K562 (cell line): ENCODE measurements around the gene EVA1B. TPM values are rescaled to one million over a fixed set of nuclear protein-coding genes. Genes with fewer than 3 reads are reported as not detected.

Source experiments
- ARID2 ChIP-seq: fragments of 450-650 bp; IDR thresholded peaks from 2 replicates; pipeline ENCODE4 v1.6.1; 2017; ENCODE audit warnings: antibody characterized with exemption, mild to moderate bottlenecking
- BRCA1 ChIP-seq, 2 experiments: fragments of 450-650 bp in 1 of 2; sonication (generic) in 1 of 2; formaldehyde crosslinking in 1 of 2; IDR thresholded peaks; 2 replicates each; pipeline versions ENCODE4 v1.5.0 to v1.6.1; 2017 to 2020; ENCODE audit warnings: mild to moderate bottlenecking in 1 of 2, missing genetic modification reagents in 1 of 2
- FOXA3 ChIP-seq, 2 experiments: fragments of 450-650 bp in 1 of 2; sonication (generic) in 1 of 2; formaldehyde crosslinking; IDR thresholded peaks in 1 of 2; conservative IDR thresholded peaks in 1 of 2; 2 replicates each; pipeline versions ENCODE4 v1.4.0 to v1.8.0; 2020 to 2022; ENCODE audit warnings: mild to moderate bottlenecking in 2 of 2, missing genetic modification reagents in 1 of 2
- FOXK1 ChIP-seq: sonication (generic); formaldehyde crosslinking; IDR thresholded peaks from 2 replicates; pipeline ENCODE4 v1.8.0; 2022; ENCODE audit warnings: missing genetic modification reagents, mild to moderate bottlenecking, borderline replicate concordance
- HNRNPLL ChIP-seq: fragments of 200-400 bp; formaldehyde crosslinking; IDR thresholded peaks from 2 replicates; pipeline ENCODE4 v1.6.1; 2017; ENCODE audit warnings: low read length, low read depth, mild to moderate bottlenecking; ENCODE audit not compliant: poor library complexity, severe bottlenecking
- IRF1 ChIP-seq: sonication (generic); formaldehyde crosslinking; IDR thresholded peaks from 2 replicates; pipeline ENCODE4 v1.8.0; 2022; ENCODE audit warnings: missing genetic modification reagents, mild to moderate bottlenecking, borderline replicate concordance
- KLF1 ChIP-seq: fragments of 450-650 bp; IDR thresholded peaks from 2 replicates; pipeline ENCODE4 v1.6.1; 2016; ENCODE audit warnings: missing genetic modification characterization, missing compliant biosample characterization
- MYNN ChIP-seq, 2 experiments: sonication (generic); formaldehyde crosslinking in 1 of 2; IDR thresholded peaks; 2 replicates each; pipeline versions ENCODE4 v1.5.0 to v1.6.1; 2016 to 2020; ENCODE audit warnings: antibody characterized with exemption in 1 of 2, missing genetic modification reagents in 1 of 2
- PHB ChIP-seq: fragments of 250-450 bp; sonication (Bioruptor Pico); IDR thresholded peaks from 2 replicates; pipeline ENCODE4 v1.5.0; 2021
- RBM22 ChIP-seq: fragments of 200-400 bp; formaldehyde crosslinking; IDR thresholded peaks from 2 replicates; pipeline ENCODE4 v1.6.1; 2018; ENCODE audit warnings: low read length, low read depth; ENCODE audit not compliant: poor library complexity, severe bottlenecking
- TAF9B ChIP-seq: fragments of 450-650 bp; IDR thresholded peaks from 2 replicates; pipeline ENCODE4 v1.6.1; 2018; ENCODE audit warnings: mild to moderate bottlenecking; ENCODE audit not compliant: partially characterized antibody
- ZNF140 ChIP-seq: fragments of 250-450 bp; sonication (Bioruptor Pico); IDR thresholded peaks from 2 replicates; pipeline ENCODE4 v1.8.0; 2021; ENCODE audit warnings: moderate library complexity, mild to moderate bottlenecking, inconsistent platforms
- ZNF277 ChIP-seq: fragments of 250-450 bp; sonication (Bioruptor Pico); IDR thresholded peaks from 2 replicates; pipeline ENCODE4 v1.8.0; 2022; ENCODE audit warnings: inconsistent platforms, mild to moderate bottlenecking, moderate library complexity, borderline replicate concordance
- ZNF354B ChIP-seq: fragments of 250-450 bp; sonication (Bioruptor Pico); IDR thresholded peaks from 2 replicates; pipeline ENCODE4 v1.4.0; 2020
- ZNF766 ChIP-seq: fragments of 200-800 bp; sonication (Bioruptor generic); conservative IDR thresholded peaks from 2 replicates; pipeline ENCODE4 v1.6.1; 2016; ENCODE audit warnings: missing genetic modification characterization, missing compliant biosample characterization
- ZSCAN32 ChIP-seq: fragments of 450-650 bp; formaldehyde crosslinking; IDR thresholded peaks from 2 replicates; pipeline ENCODE4 v1.4.0; 2020; ENCODE audit warnings: mild to moderate bottlenecking, moderate library complexity
- polyA plus RNA-seq, 8 experiments: library from polyadenylated mRNA; depleted of rRNA in 4 of 8; stranded (reverse) in 5 of 8; unstranded in 3 of 8; fragments of >200 nt; fragmentation: Nextera tagmentation in 2 of 8; fragmentation: Illumina TruSeq in 1 of 8; extraction: Ambion mirVana in 2 of 8; extraction: Trizol in 1 of 8; gene quantifications; 2 replicates each; pipeline versions ENCODE4 v1.2.1 to v1.2.3, GENCODE V29; 2011 to 2014; ENCODE audit warnings: inconsistent platforms in 1 of 8, missing spikeins in 1 of 8
- total RNA-seq, 7 experiments: library from RNA; depleted of rRNA in 6 of 7; stranded (reverse); fragments of >200 nt in 6 of 7; fragmentation: Illumina TruSeq in 2 of 7; extraction: Trizol in 2 of 7; gene quantifications; 2 replicates each; pipeline versions ENCODE4 v1.2.1 to v1.2.3, GENCODE V29; 2011 to 2021; ENCODE audit warnings: low replicate concordance in 1 of 7
- TF ChIP-seq, protein P1 (sequence below): fragments of 450-650 bp; IDR thresholded peaks from 2 replicates; pipeline ENCODE4 v1.6.1; 2016; ENCODE audit warnings: mild to moderate bottlenecking
- TF ChIP-seq, protein P2 (sequence below): sonication (generic); formaldehyde crosslinking; IDR thresholded peaks from 2 replicates; pipeline ENCODE4 v1.8.0; 2023; ENCODE audit warnings: mild to moderate bottlenecking, missing genetic modification reagents

EVA1B gene
- total and polyA plus RNA-seq, 9 of the 15 experiments (the other 6 are each of a cell fraction or from before 2014, with no cell fraction given): 0.08 to 65.7 (median 2.4) TPM

DNA sequence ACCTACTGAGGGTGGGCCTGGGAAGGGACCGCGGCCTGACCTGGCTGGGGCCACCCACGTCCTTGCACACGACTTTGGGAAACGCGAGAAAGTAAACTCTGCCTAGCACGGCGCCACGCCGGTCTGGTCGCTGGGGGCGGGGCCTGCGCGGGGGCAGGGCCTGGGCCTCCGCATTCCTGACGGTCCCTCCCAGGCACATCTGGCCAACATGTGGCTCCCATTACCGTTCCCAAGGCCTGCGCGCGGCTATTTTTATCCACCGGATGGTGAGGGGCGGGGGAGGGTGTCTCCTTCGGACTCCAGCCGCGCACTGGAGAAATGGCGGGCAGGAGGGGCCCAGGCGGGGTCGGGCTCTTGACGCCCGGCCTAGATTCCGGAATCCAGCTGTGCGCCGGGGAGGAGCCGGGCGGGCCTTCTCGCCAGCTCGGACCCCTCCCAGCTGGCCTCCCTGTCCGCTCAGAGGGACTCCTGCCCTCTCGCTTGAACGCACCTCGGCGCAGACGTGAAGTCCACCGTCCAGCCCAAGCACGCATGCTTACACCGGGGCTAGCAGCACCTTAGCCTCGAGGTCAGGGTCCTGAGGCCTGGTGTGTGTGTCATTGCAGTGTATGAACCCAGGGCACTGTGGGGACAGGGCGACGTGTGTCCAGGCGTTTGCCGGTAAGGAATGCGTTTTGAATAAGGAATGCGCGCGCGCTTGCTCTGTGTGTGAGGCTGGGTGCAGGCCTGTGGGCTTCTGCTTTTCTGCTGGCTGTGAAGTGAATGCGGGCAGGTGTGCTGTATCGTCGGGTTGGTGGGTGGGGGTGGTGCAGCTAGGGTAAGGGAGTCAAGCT is 2.1 kb downstream of the EVA1B start (continued):
- TF ChIP-seq, protein P1, sequence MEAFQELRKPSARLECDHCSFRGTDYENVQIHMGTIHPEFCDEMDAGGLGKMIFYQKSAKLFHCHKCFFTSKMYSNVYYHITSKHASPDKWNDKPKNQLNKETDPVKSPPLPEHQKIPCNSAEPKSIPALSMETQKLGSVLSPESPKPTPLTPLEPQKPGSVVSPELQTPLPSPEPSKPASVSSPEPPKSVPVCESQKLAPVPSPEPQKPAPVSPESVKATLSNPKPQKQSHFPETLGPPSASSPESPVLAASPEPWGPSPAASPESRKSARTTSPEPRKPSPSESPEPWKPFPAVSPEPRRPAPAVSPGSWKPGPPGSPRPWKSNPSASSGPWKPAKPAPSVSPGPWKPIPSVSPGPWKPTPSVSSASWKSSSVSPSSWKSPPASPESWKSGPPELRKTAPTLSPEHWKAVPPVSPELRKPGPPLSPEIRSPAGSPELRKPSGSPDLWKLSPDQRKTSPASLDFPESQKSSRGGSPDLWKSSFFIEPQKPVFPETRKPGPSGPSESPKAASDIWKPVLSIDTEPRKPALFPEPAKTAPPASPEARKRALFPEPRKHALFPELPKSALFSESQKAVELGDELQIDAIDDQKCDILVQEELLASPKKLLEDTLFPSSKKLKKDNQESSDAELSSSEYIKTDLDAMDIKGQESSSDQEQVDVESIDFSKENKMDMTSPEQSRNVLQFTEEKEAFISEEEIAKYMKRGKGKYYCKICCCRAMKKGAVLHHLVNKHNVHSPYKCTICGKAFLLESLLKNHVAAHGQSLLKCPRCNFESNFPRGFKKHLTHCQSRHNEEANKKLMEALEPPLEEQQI: no peak; the same call in 1 of the 2 replicates
- TF ChIP-seq ZNF140 (no peak), KLF1 (tag) (peak; percentile 89), ZNF277 (no peak), PHB (CRISPR knock-in tag) (no peak), ZSCAN32 (no peak), IRF1 (CRISPR knock-in tag) (peak; percentile 83; the same call in 1 of the 2 replicates), TAF9B (no peak), FOXA3 (CRISPR knock-in tag; conservative IDR thresholded peaks at IDR 0.05 in 1 of 2, IDR thresholded peaks at IDR 0.05 in 1 of 2) (peak in 1 of 2 experiments; percentile 86; a peak in 2 of 4 replicates), HNRNPLL (peak; percentile 67), ZNF354B (CRISPR knock-in tag) (no peak), RBM22 (no peak), ARID2 (no peak), BRCA1 (IDR thresholded peaks at IDR 0.05) (no peak), BRCA1 (CRISPR knock-in tag; IDR thresholded peaks at IDR 0.05) (no peak), ZNF766 (CRISPR knock-in tag) (peak; percentile 59; the same call in 1 of the 2 replicates), MYNN (IDR thresholded peaks at IDR 0.05) (peak; percentile 74; the same call in 1 of the 2 replicates), MYNN (CRISPR knock-in tag; IDR thresholded peaks at IDR 0.05) (no peak), FOXK1 (CRISPR knock-in tag) (peak; percentile 95)
- TF ChIP-seq, protein P2, sequence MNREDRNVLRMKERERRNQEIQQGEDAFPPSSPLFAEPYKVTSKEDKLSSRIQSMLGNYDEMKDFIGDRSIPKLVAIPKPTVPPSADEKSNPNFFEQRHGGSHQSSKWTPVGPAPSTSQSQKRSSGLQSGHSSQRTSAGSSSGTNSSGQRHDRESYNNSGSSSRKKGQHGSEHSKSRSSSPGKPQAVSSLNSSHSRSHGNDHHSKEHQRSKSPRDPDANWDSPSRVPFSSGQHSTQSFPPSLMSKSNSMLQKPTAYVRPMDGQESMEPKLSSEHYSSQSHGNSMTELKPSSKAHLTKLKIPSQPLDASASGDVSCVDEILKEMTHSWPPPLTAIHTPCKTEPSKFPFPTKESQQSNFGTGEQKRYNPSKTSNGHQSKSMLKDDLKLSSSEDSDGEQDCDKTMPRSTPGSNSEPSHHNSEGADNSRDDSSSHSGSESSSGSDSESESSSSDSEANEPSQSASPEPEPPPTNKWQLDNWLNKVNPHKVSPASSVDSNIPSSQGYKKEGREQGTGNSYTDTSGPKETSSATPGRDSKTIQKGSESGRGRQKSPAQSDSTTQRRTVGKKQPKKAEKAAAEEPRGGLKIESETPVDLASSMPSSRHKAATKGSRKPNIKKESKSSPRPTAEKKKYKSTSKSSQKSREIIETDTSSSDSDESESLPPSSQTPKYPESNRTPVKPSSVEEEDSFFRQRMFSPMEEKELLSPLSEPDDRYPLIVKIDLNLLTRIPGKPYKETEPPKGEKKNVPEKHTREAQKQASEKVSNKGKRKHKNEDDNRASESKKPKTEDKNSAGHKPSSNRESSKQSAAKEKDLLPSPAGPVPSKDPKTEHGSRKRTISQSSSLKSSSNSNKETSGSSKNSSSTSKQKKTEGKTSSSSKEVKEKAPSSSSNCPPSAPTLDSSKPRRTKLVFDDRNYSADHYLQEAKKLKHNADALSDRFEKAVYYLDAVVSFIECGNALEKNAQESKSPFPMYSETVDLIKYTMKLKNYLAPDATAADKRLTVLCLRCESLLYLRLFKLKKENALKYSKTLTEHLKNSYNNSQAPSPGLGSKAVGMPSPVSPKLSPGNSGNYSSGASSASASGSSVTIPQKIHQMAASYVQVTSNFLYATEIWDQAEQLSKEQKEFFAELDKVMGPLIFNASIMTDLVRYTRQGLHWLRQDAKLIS: peak; percentile 89; the same call in 1 of the 2 replicates
